ENCODE data around the gene ARHGEF10L. TPM values are rescaled to one million over a fixed set of nuclear protein-coding genes. Genes with fewer than 3 reads are reported as not detected.
A peak's percentile ranks its signal among the peaks of the same experiment; 100 is the strongest.

Gene ARHGEF10L
- total RNA-seq, 1 experiment from 2014 or later, result 11.2 TPM

GRCh38 chr1:17538010-17538409, 1.5 kb upstream of the ARHGEF10L start:
- Histone ChIP-seq H3K9ac (ENCODE audit: low read length) (no peak overlapping the region), H3K9me2 (replicated peaks; ENCODE audit: low read length) (no peaks in the 10 kb centered on the region), H3K4me2 (ENCODE audit: low read length) (no peak overlapping the region), H3F3A (ENCODE audit: low read length, unreplicated experiment) (no peaks in the 10 kb centered on the region), H2AFZ (ENCODE audit: low read length) (no peak overlapping the region), H3K4me1 (ENCODE audit: insufficient read depth, low read length) (peaks cover 12% of the 10 kb centered on the region; the same call in 1 of the 2 replicates), H3K27ac (ENCODE audit: low read length) (no peak overlapping the region), H3K79me2 (ENCODE audit: low read length) (peaks cover 28% of the 10 kb centered on the region), H3K9me3 (ENCODE audit: low read length) (no peaks in the 10 kb centered on the region), H3K36me3 (ENCODE audit: low read depth, low read length) (no peaks in the 10 kb centered on the region), H3K4me3 (ENCODE audit: low read length) (no peak overlapping the region), H4K20me1 (ENCODE audit: low read length) (no peaks in the 10 kb centered on the region), H3K27me3 (ENCODE audit: low read length) (no peaks in the 10 kb centered on the region)
- no peak for ATAC-seq
- no TSS peak for BruUV-seq (replicated peaks)
- intact Hi-C loops (cut with micrococcal nuclease), result no loop called here
- CTCF ChIA-PET, result no interaction called here
- TF ChIP-seq EZH2phosphoT487 (IDR thresholded peaks at IDR 0.05; ENCODE audit: borderline replicate concordance, low read length), result no peak
- no peak for TF ChIP-seq EZH2 (IDR thresholded peaks at IDR 0.05; ENCODE audit: low read length, unreplicated experiment)
- TF ChIP-seq CTCF (conservative IDR thresholded peaks at IDR 0.05; ENCODE audit: low read depth, low read length), result no peak
- POLR2A ChIA-PET (ENCODE audit: unreplicated experiment), result no interaction called here
- DNase-seq, result no peak

- Histone ChIP-seq H3K4me1 (ENCODE audit: insufficient read depth, low read length) (peaks cover 12% of the 10 kb centered on the region; the same call in 1 of the 2 replicates), H3F3A (ENCODE audit: low read length, unreplicated experiment) (no peaks in the 10 kb centered on the region), H3K9me3 (ENCODE audit: low read length) (no peaks in the 10 kb centered on the region), H3K36me3 (ENCODE audit: low read depth, low read length) (no peaks in the 10 kb centered on the region), H3K79me2 (ENCODE audit: low read length) (peaks cover 30% of the 10 kb centered on the region), H3K27me3 (ENCODE audit: low read length) (no peaks in the 10 kb centered on the region), H3K4me3 (ENCODE audit: low read length) (no peak overlapping the region), H3K9me2 (replicated peaks; ENCODE audit: low read length) (no peaks in the 10 kb centered on the region), H3K27ac (ENCODE audit: low read length) (no peak overlapping the region), H2AFZ (ENCODE audit: low read length) (no peak overlapping the region), H4K20me1 (ENCODE audit: low read length) (no peaks in the 10 kb centered on the region), H3K9ac (ENCODE audit: low read length) (no peak overlapping the region), H3K4me2 (ENCODE audit: low read length) (peak overlapping the region; percentile 77)
- TF ChIP-seq CTCF (conservative IDR thresholded peaks at IDR 0.05; ENCODE audit: low read depth, low read length) (no peak), EZH2phosphoT487 (IDR thresholded peaks at IDR 0.05; ENCODE audit: borderline replicate concordance, low read length) (no peak), EZH2 (IDR thresholded peaks at IDR 0.05; ENCODE audit: low read length, unreplicated experiment) (no peak)
- intact Hi-C loops (cut with micrococcal nuclease), result no loop called here
- ATAC-seq, result no peak
- no peak for DNase-seq
- ChIA-PET POLR2A (ENCODE audit: unreplicated experiment) (no interaction called here), CTCF (no interaction called here)
- BruUV-seq (replicated peaks), result no TSS peak
These were observed 925 bp upstream of the ARHGEF10L start for GRCh38 chr1:17538428-17539117.

GRCh38 chr1:17539118-17539476, 401 bp upstream of the ARHGEF10L start:
- Histone ChIP-seq H3K4me3 (ENCODE audit: low read length) (peak overlapping the region; percentile 54), H2AFZ (ENCODE audit: low read length) (0 out of 2 replicates have a peak overlapping the region, but pooled peaks have one; percentile 34), H3K4me2 (ENCODE audit: low read length) (peak overlapping the region; percentile 77), H3K4me1 (ENCODE audit: insufficient read depth, low read length) (peaks cover 12% of the 10 kb centered on the region; the same call in 1 of the 2 replicates), H3K9me3 (ENCODE audit: low read length) (no peaks in the 10 kb centered on the region), H3K27me3 (ENCODE audit: low read length) (no peaks in the 10 kb centered on the region), H3F3A (ENCODE audit: low read length, unreplicated experiment) (no peaks in the 10 kb centered on the region), H3K9ac (ENCODE audit: low read length) (peak overlapping the region; percentile 22; the same call in 1 of the 2 replicates), H3K79me2 (ENCODE audit: low read length) (peaks cover 30% of the 10 kb centered on the region), H4K20me1 (ENCODE audit: low read length) (no peaks in the 10 kb centered on the region), H3K27ac (ENCODE audit: low read length) (no peak overlapping the region), H3K36me3 (ENCODE audit: low read depth, low read length) (no peaks in the 10 kb centered on the region), H3K9me2 (replicated peaks; ENCODE audit: low read length) (no peaks in the 10 kb centered on the region)
- ChIA-PET POLR2A (ENCODE audit: unreplicated experiment) (no interaction called here), CTCF (no interaction called here)
- no peak for ATAC-seq
- no peak for TF ChIP-seq EZH2 (IDR thresholded peaks at IDR 0.05; ENCODE audit: low read length, unreplicated experiment)
- no peak for TF ChIP-seq CTCF (conservative IDR thresholded peaks at IDR 0.05; ENCODE audit: low read depth, low read length)
- TF ChIP-seq EZH2phosphoT487 (IDR thresholded peaks at IDR 0.05; ENCODE audit: borderline replicate concordance, low read length), result no peak
- DNase-seq, result no peak
- intact Hi-C loops (cut with micrococcal nuclease), result no loop called here
- no TSS peak for BruUV-seq (replicated peaks)

Data from PC-3 (cell line).